Measurements from ENCODE around the gene CSNK1A1. TPM values are rescaled to one million over a fixed set of nuclear protein-coding genes. Genes with fewer than 3 reads are reported as not detected.
A peak's percentile ranks its signal among the peaks of the same experiment; 100 is the strongest.

CSNK1A1 gene
- total RNA-seq, 2 donors from 2014 or later, result 198 to 214 TPM

DNA sequence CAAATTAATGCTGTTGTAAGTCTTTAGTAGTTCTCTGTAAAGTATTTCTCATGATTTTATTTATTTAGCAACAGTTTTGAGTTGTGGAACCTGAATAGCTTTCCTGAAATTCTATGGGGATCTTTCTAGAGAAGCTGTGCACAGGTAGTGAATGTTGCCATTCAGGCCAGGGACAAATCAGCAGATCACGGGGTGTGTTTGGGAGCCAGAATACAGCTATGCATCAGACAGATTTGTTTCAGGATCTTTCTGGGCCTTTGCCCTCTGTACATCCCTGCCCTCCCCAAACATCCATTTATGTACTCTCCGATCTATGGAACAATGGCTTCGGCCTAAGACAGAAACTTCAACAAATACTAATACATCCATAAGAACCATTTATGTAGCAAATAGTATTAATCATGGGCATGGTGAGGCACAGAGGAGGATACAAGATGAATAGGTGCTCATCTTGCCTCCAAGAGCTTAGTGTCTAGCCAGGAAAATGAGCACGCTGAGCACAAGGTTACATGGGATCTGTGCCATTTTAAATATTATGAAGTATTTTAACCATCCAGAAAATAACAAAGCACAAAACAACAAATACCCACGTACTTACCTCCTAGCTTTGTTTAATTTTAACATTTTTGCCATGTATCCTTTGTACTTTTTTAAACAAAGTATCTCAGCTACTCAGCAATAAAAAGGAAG, 43.1 kb upstream of the CSNK1A1 start:
- Mint-ChIP-seq H3K9me3 (no peaks in the 10 kb centered on the region), H3K4me1 (peaks cover 3% of the 10 kb centered on the region), H3K4me3 (no peak overlapping the region), H3K27me3 (ENCODE audit: insufficient read depth) (no peaks in the 10 kb centered on the region), H3K27ac (no peak overlapping the region), H3K36me3 (ENCODE audit: low read depth) (no peaks in the 10 kb centered on the region)
- no peaks in the 10 kb centered on the region for H3K27me3 ChIP-seq (ENCODE audit: control insufficient read depth, insufficient read depth, low read length, poor library complexity, severe bottlenecking)
- no peak overlapping the region for H3K4me3 ChIP-seq (ENCODE audit: low read length)
- no peak overlapping the region for H3K9ac ChIP-seq (ENCODE audit: extremely low read depth, low read length, poor library complexity, severe bottlenecking)
- no peak for TF ChIP-seq CTCF (conservative IDR thresholded peaks at IDR 0.05)
- WGBS, 2 experiments (ENCODE audit: insufficient coverage in 1 of 2, insufficient read length in 1 of 2), result 91 to 100% methylated on average over 2 to 5 of the region's 5 CpGs
- H3K27ac ChIP-seq (ENCODE audit: low read depth, low read length), result no peak overlapping the region
- no peaks in the 10 kb centered on the region for H3K4me1 ChIP-seq (ENCODE audit: control insufficient read depth, insufficient read depth, low read length)
- peak; percentile 2 for DNase-seq
- no peaks in the 10 kb centered on the region for H3K36me3 ChIP-seq (ENCODE audit: control insufficient read depth, insufficient read depth, low read length)
- H3K9me3 ChIP-seq (ENCODE audit: control insufficient read depth, low read length), result no peaks in the 10 kb centered on the region

GRCh38 chr5:149593370-149593769, 42.1 kb upstream of the CSNK1A1 start:
- no peaks in the 10 kb centered on the region for H3K9me3 ChIP-seq (ENCODE audit: control insufficient read depth, low read length)
- 87 to 90% methylated on average over 2 of the region's 2 CpGs for WGBS, 2 experiments (ENCODE audit: insufficient coverage in 1 of 2, insufficient read length in 1 of 2)
- DNase-seq, result no peak
- Mint-ChIP-seq H3K27me3 (ENCODE audit: insufficient read depth) (no peaks in the 10 kb centered on the region), H3K9me3 (no peaks in the 10 kb centered on the region), H3K4me1 (peaks cover 3% of the 10 kb centered on the region), H3K4me3 (no peak overlapping the region), H3K27ac (no peak overlapping the region), H3K36me3 (ENCODE audit: low read depth) (no peaks in the 10 kb centered on the region)
- no peaks in the 10 kb centered on the region for H3K4me1 ChIP-seq (ENCODE audit: control insufficient read depth, insufficient read depth, low read length)
- no peaks in the 10 kb centered on the region for H3K36me3 ChIP-seq (ENCODE audit: control insufficient read depth, insufficient read depth, low read length)
- H3K4me3 ChIP-seq (ENCODE audit: low read length), result no peak overlapping the region
- TF ChIP-seq CTCF (conservative IDR thresholded peaks at IDR 0.05), result no peak
- H3K9ac ChIP-seq (ENCODE audit: extremely low read depth, low read length, poor library complexity, severe bottlenecking), result no peak overlapping the region
- H3K27me3 ChIP-seq (ENCODE audit: control insufficient read depth, insufficient read depth, low read length, poor library complexity, severe bottlenecking), result no peaks in the 10 kb centered on the region
- no peak overlapping the region for H3K27ac ChIP-seq (ENCODE audit: low read depth, low read length)

DNA sequence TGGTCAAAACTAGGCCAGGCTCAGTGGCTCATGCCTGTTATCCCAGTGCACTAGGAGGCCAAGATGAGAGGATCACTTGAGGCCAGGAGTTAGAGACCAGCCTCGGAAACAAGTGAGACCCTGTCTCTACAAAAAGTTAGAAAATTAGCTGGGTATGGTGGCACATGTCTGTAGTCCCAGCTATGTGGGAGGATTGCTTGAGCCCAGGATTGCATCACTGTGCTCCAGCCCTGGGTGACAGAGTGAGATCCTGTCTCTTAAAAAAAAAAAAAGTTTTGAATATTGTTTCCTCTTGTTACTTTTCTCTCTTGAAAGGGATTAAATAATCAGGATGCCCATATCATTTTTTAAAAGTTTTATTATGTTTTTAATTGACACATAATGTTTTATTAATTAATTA, 37.7 kb upstream of the CSNK1A1 start:
- no peaks in the 10 kb centered on the region for H3K36me3 Mint-ChIP-seq (ENCODE audit: low read depth)

More for the DNA sequence above, 37.7 kb upstream of the CSNK1A1 start:
- no peak overlapping the region for H3K27ac Mint-ChIP-seq
- no peak overlapping the region for H3K9ac ChIP-seq (ENCODE audit: extremely low read depth, low read length, poor library complexity, severe bottlenecking)
- no peak for TF ChIP-seq CTCF (conservative IDR thresholded peaks at IDR 0.05)
- H3K9me3 Mint-ChIP-seq, result no peaks in the 10 kb centered on the region
- 95% methylated on average over 1 of the region's 1 CpG; no CpG with 5 or more reads in 1 of the 2 experiments for WGBS, 2 experiments (ENCODE audit: insufficient coverage in 1 of 2, insufficient read length in 1 of 2)
- no peaks in the 10 kb centered on the region for H3K27me3 Mint-ChIP-seq (ENCODE audit: insufficient read depth)
- no peaks in the 10 kb centered on the region for H3K4me1 ChIP-seq (ENCODE audit: control insufficient read depth, insufficient read depth, low read length)
- no peaks in the 10 kb centered on the region for H3K4me1 Mint-ChIP-seq
- H3K4me3 ChIP-seq (ENCODE audit: low read length), result no peak overlapping the region
- H3K27me3 ChIP-seq (ENCODE audit: control insufficient read depth, insufficient read depth, low read length, poor library complexity, severe bottlenecking), result no peaks in the 10 kb centered on the region
- no peak for DNase-seq
- H3K4me3 Mint-ChIP-seq, result no peak overlapping the region
- H3K36me3 ChIP-seq (ENCODE audit: control insufficient read depth, insufficient read depth, low read length), result no peaks in the 10 kb centered on the region
- no peak overlapping the region for H3K27ac ChIP-seq (ENCODE audit: low read depth, low read length)
- no peaks in the 10 kb centered on the region for H3K9me3 ChIP-seq (ENCODE audit: control insufficient read depth, low read length)
